ENCODE data around the gene DUSP19.

The DUSP19 gene

DNA sequence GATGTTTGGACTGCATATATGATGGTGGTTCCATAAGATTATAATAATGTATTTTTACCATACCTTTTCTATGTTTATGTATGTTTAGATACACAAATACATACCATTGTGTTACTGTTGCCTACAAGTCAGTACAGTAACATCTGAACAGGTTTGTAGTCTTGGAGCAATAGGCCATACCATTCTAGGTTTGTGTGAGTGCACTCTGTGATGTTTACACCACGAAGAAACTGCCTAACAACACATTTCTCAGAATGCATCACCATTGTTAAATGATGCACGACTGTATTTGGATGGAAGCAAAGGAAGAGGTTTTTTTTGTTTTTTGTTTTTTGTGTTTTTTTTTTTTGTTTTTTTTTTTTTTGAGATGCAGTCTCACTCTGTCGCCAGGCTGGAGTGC is 9.5 kb downstream of the DUSP19 start:
- Histone ChIP-seq H3K27me3 (no peaks in the 10 kb centered on the region), H3K27ac (no peak overlapping the region), H3K36me3 (no peaks in the 10 kb centered on the region), H3K4me3 (ENCODE audit: low read depth in 1 of 2, low read length in 1 of 2) (no peak overlapping the region), H3K9me3 (no peaks in the 10 kb centered on the region), H3K4me1 (ENCODE audit: control insufficient read depth in 1 of 2, insufficient read depth in 1 of 2, low read depth in 1 of 2, low read length in 1 of 2) (no peaks in the 10 kb centered on the region)
- no peak for TF ChIP-seq CTCF (IDR thresholded peaks at IDR 0.05)

DNA sequence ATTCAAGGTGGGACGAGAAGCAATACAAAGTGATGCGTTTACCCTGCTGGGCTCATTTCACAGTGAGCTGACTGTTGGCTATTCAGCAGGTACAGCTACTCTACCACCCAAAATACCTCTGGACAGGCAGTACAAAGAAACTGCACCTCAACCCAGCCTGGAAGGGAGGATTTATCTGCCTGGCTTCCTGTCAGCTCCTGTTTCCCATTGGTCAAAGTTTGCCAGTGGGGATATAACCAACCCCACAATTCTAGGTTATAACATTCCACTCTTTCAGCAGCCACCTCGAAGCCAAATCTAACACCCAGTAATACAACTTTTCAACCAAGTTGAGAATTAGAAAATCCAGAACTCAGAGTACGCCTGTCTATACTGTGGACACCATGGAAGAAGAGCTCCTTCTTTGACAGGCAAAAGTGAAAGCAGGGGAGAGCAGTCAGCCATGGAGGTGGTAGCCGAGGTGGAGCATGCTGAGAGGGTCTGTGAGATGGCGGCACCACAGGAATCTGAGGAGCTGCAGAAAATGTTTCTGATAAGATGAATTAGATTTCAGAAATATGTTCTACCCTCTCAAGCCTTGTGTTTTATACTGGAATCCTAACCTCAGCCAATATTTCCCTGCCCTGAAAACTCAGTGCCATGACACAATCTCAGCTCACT is 10.8 kb downstream of the DUSP19 start:
- no peaks in the 10 kb centered on the region for H3K9me3 ChIP-seq
- H3K4me3 ChIP-seq (ENCODE audit: low read depth in 1 of 2, low read length in 1 of 2) = no peak overlapping the region
- H3K36me3 ChIP-seq = no peaks in the 10 kb centered on the region
- no peak overlapping the region for H3K27ac ChIP-seq
- no peaks in the 10 kb centered on the region for H3K4me1 ChIP-seq (ENCODE audit: control insufficient read depth in 1 of 2, insufficient read depth in 1 of 2, low read depth in 1 of 2, low read length in 1 of 2)
- no peaks in the 10 kb centered on the region for H3K27me3 ChIP-seq
- TF ChIP-seq CTCF (IDR thresholded peaks at IDR 0.05) = no peak

- Histone ChIP-seq H3K9me3 (no peaks in the 10 kb centered on the region), H3K27ac (no peak overlapping the region), H3K27me3 (no peaks in the 10 kb centered on the region), H3K36me3 (no peaks in the 10 kb centered on the region), H3K4me3 (ENCODE audit: low read depth in 1 of 2, low read length in 1 of 2) (no peak overlapping the region), H3K4me1 (ENCODE audit: control insufficient read depth in 1 of 2, insufficient read depth in 1 of 2, low read depth in 1 of 2, low read length in 1 of 2) (no peaks in the 10 kb centered on the region)
- TF ChIP-seq CTCF (IDR thresholded peaks at IDR 0.05) = no peak
Observed at GRCh38 chr2:183091318-183091953, 12.9 kb downstream of the DUSP19 start.

DNA sequence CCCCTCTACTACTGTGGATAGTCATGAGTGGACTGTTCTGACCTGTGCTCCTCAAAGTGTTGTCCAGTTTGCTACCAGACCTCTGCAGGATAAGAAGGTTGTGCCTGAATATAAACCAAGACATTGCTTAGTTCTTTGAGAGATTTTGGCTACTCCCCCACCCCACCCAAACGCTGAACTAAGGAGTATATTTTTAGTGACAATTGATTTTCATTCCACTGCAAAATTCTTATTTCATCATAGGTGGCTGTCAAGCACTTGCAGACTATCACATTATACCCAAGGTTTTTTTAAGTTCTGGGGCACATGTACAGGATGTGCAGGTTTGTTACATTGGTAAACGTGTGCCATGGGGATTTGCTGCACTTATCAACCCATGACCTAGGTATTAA is 13.4 kb downstream of the DUSP19 start:
- no peak overlapping the region for H3K27ac ChIP-seq
- H3K9me3 ChIP-seq = no peaks in the 10 kb centered on the region
- no peak for TF ChIP-seq CTCF (IDR thresholded peaks at IDR 0.05)
- no peak overlapping the region for H3K4me3 ChIP-seq (ENCODE audit: low read depth in 1 of 2, low read length in 1 of 2)
- no peaks in the 10 kb centered on the region for H3K27me3 ChIP-seq
- no peaks in the 10 kb centered on the region for H3K4me1 ChIP-seq (ENCODE audit: control insufficient read depth in 1 of 2, insufficient read depth in 1 of 2, low read depth in 1 of 2, low read length in 1 of 2)
- no peaks in the 10 kb centered on the region for H3K36me3 ChIP-seq

DNA sequence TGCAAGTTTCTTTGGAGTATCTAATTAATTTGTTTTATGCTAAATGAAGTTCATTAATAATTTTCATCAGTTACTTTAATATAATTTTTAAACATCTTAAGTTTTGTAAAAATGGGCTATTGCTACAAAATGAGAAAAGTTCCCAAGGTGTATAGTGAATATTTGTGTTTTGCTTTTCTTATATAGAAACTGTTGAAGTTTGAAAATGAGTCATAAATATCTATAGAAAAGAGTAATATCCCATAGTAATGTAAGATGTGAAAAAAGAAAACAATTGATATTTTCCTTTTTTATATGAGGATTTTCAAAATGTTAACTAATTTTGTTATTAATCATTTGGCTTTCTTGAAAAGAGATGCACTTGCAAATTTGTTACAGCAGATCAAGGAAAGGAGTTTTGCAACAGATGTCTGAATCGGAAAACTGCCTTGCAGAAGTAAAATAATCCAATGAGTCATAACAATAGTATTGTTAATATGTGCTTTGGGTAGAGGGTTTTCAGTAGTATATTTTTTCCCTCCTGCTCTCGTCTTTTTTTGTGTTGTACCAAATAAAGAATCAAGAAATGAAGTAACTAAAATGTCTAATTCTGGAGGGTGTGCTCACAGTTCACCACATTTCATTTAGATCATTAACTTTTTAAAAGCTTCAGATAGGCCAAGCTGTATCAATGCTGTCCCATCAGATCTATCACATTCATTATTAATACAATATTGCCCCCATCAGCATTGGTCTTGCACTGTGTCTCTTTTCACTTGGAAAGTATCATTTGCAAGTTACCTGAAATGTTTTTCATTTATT is 15.5 kb downstream of the DUSP19 start:
- H3K27me3 ChIP-seq = no peaks in the 10 kb centered on the region
- H3K4me3 ChIP-seq (ENCODE audit: low read depth in 1 of 2, low read length in 1 of 2) = no peak overlapping the region
- H3K27ac ChIP-seq = no peak overlapping the region
- H3K4me1 ChIP-seq (ENCODE audit: control insufficient read depth in 1 of 2, insufficient read depth in 1 of 2, low read depth in 1 of 2, low read length in 1 of 2) = no peaks in the 10 kb centered on the region
- TF ChIP-seq CTCF (IDR thresholded peaks at IDR 0.05) = no peak
- no peaks in the 10 kb centered on the region for H3K9me3 ChIP-seq
- H3K36me3 ChIP-seq = no peaks in the 10 kb centered on the region
